ENCODE data around the gene CRACR2B.

DNA sequence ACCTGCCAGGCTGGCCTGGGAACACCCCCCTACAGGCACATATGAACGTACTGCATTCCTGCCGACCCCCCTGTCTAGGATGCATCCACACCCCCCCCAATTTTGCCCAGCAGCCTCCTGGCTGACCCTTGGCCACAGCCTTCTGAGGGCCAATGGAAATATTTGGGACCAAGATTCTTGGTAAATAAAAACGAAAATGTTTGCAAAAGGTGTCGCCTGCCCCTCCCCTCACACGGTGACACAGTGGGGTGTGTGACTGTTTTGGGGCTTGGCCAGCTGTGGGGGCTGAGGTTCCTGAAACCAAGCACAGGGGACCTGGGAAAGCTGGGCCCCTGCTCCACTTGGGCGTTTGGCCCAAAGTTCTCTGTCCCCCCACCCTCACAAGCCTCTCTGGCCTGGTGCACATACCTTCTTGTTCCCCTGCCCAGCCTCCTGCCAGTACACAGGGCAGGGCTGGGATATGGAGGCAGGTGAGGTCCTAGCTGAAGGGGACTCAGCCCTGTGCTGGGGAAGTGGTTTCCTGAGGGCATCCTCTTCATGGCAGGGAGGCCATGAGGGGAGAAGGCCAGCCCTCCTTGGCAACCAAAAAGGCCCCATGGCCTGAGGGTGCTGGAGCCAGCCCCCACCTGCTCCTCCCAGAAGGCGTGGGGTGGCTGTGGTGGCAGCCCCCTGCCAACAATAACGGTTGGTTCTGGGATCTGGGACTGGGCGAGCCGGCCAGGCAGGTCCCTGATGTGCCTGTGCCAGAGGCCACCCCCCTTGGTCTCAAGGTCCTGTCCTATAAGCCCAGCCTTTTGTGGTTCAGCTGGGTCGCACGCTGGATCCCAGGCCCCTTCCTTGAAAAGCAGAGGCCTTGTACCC, 2.1 kb upstream of the CRACR2B start:
- TF ChIP-seq SIN3A (IDR thresholded peaks at IDR 0.05; ENCODE audit: borderline replicate concordance, insufficient read depth, low read depth, low read length) (no peak), POLR2AphosphoS5 (IDR thresholded peaks at IDR 0.05; ENCODE audit: low read depth, low read length) (peak; percentile 54)
- TF ChIP-seq, protein P1, sequence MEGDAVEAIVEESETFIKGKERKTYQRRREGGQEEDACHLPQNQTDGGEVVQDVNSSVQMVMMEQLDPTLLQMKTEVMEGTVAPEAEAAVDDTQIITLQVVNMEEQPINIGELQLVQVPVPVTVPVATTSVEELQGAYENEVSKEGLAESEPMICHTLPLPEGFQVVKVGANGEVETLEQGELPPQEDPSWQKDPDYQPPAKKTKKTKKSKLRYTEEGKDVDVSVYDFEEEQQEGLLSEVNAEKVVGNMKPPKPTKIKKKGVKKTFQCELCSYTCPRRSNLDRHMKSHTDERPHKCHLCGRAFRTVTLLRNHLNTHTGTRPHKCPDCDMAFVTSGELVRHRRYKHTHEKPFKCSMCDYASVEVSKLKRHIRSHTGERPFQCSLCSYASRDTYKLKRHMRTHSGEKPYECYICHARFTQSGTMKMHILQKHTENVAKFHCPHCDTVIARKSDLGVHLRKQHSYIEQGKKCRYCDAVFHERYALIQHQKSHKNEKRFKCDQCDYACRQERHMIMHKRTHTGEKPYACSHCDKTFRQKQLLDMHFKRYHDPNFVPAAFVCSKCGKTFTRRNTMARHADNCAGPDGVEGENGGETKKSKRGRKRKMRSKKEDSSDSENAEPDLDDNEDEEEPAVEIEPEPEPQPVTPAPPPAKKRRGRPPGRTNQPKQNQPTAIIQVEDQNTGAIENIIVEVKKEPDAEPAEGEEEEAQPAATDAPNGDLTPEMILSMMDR (IDR thresholded peaks at IDR 0.05), result no peak
- TF ChIP-seq, protein P2, sequence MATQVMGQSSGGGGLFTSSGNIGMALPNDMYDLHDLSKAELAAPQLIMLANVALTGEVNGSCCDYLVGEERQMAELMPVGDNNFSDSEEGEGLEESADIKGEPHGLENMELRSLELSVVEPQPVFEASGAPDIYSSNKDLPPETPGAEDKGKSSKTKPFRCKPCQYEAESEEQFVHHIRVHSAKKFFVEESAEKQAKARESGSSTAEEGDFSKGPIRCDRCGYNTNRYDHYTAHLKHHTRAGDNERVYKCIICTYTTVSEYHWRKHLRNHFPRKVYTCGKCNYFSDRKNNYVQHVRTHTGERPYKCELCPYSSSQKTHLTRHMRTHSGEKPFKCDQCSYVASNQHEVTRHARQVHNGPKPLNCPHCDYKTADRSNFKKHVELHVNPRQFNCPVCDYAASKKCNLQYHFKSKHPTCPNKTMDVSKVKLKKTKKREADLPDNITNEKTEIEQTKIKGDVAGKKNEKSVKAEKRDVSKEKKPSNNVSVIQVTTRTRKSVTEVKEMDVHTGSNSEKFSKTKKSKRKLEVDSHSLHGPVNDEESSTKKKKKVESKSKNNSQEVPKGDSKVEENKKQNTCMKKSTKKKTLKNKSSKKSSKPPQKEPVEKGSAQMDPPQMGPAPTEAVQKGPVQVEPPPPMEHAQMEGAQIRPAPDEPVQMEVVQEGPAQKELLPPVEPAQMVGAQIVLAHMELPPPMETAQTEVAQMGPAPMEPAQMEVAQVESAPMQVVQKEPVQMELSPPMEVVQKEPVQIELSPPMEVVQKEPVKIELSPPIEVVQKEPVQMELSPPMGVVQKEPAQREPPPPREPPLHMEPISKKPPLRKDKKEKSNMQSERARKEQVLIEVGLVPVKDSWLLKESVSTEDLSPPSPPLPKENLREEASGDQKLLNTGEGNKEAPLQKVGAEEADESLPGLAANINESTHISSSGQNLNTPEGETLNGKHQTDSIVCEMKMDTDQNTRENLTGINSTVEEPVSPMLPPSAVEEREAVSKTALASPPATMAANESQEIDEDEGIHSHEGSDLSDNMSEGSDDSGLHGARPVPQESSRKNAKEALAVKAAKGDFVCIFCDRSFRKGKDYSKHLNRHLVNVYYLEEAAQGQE (IDR thresholded peaks at IDR 0.05; ENCODE audit: insufficient read depth in 1 of 2, low read depth in 2 of 2, low read length in 1 of 2), result no peak

Data from Panc1 (cell line).